GM12801 (cell line): ENCODE data around the gene TBX1.

Experiments used
- CTCF ChIP-seq: IDR thresholded peaks from one replicate; pipeline ENCODE4 v1.5.1; 2011; ENCODE audit warnings: control low read depth; ENCODE audit not compliant: insufficient read length; ENCODE audit errors: extremely low read depth

Gene TBX1

GRCh38 chr22:19789828-19790227 is 29.2 kb downstream of the TBX1 start:
- TF ChIP-seq CTCF, result no peak

GRCh38 chr22:19791243-19791642 is 30.7 kb downstream of the TBX1 start:
- TF ChIP-seq CTCF, result no peak

GRCh38 chr22:19791894-19792293 is 31.3 kb downstream of the TBX1 start:
- no peak for TF ChIP-seq CTCF

- no peak for TF ChIP-seq CTCF
These were observed 32.6 kb downstream of the TBX1 start for GRCh38 chr22:19793161-19793560.

- TF ChIP-seq CTCF, result no peak
These were observed 33.2 kb downstream of the TBX1 start for GRCh38 chr22:19793661-19794310.

GRCh38 chr22:19795617-19796008 is 35.0 kb downstream of the TBX1 start:
- TF ChIP-seq CTCF, result no peak

GRCh38 chr22:19796160-19796559 is 35.6 kb downstream of the TBX1 start:
- TF ChIP-seq CTCF, result no peak
